A673 (cell line): ENCODE results near the gene LCK. TPM values are rescaled to one million over a fixed set of nuclear protein-coding genes. Genes with fewer than 3 reads are reported as not detected.

ENCODE experiments used
- BruUV-seq: library from RNA; stranded (reverse); fragments of 400-500 nt; replicated peaks from 2 replicates; lab custom pipeline; 2021; lab: Mats Ljungman, UMichigan
- CTCF ChIA-PET: fragments of 300-600 bp; sonication (Branson Sonifier 250); formaldehyde crosslinking; loops from one replicate; lab custom pipeline; 2022; ENCODE audit warnings: antibody characterized with exemption; lab: Charles Lee
- POLR2A ChIA-PET: fragments of 300-600 bp; sonication (Branson Sonifier 250); formaldehyde crosslinking; loops from one replicate; lab custom pipeline; 2022; ENCODE audit warnings: antibody characterized with exemption; ENCODE audit not compliant: low non-redundant PET; lab: Charles Lee
- DNase-seq: peaks from one replicate; pipeline ENCODE4 v3.0.0-alpha.2; 2015; ENCODE audit warnings: low spot score
- H3K27ac ChIP-seq: fragments of 200-600 bp; sonication (generic); 2 replicates; pipeline ENCODE4 v1.5.1; 2016; ENCODE audit warnings: mixed run types, low read depth, mild to moderate bottlenecking, mixed read lengths, antibody characterized with exemption, low read length; ENCODE audit not compliant: poor library complexity, severe bottlenecking
- H3K27me3 ChIP-seq: fragments of 200-600 bp; sonication (generic); replicated peaks from 2 replicates; pipeline ENCODE4 v1.6.1; 2017; ENCODE audit warnings: mixed run types, low read depth, mild to moderate bottlenecking, mixed read lengths, antibody characterized with exemption, low read length; ENCODE audit not compliant: insufficient read depth, poor library complexity
- H3K36me3 ChIP-seq: fragments of 200-600 bp; sonication (generic); 2 replicates; pipeline ENCODE4 v1.6.1; 2016; ENCODE audit warnings: mixed run types, mild to moderate bottlenecking, mixed read lengths, antibody characterized with exemption, low read length; ENCODE audit not compliant: insufficient read depth, poor library complexity, severe bottlenecking
- H3K4me1 ChIP-seq: fragments of 200-600 bp; sonication (generic); 2 replicates; pipeline ENCODE4 v1.6.1; 2017; ENCODE audit warnings: mixed run types, mild to moderate bottlenecking, mixed read lengths, antibody characterized with exemption, low read length; ENCODE audit not compliant: insufficient read depth, poor library complexity, severe bottlenecking
- H3K4me3 ChIP-seq: fragments of 200-600 bp; sonication (generic); 2 replicates; pipeline ENCODE4 v1.5.1; 2016; ENCODE audit warnings: low read depth, mixed run types, mild to moderate bottlenecking, mixed read lengths, low read length; ENCODE audit not compliant: poor library complexity, severe bottlenecking
- H3K9me3 ChIP-seq: fragments of 200-600 bp; sonication (generic); 2 replicates; pipeline ENCODE4 v1.6.1; 2016; ENCODE audit warnings: mixed run types, low read depth, mild to moderate bottlenecking, mixed read lengths, antibody characterized with exemption, low read length; ENCODE audit not compliant: poor library complexity, severe bottlenecking
- CTCF ChIP-seq: fragments of 300-800, 200-600 bp; sonication (generic); conservative IDR thresholded peaks from 2 replicates; pipeline ENCODE4 v1.5.1; 2017; ENCODE audit warnings: low read depth, mild to moderate bottlenecking, antibody characterized with exemption, low read length, moderate library complexity, mixed read lengths
- EZH2 ChIP-seq: fragments of 200-600 bp; sonication (generic); IDR thresholded peaks from 2 replicates; pipeline ENCODE4 v1.6.1; 2017; ENCODE audit warnings: borderline replicate concordance, low read depth, mild to moderate bottlenecking, mixed read lengths, antibody characterized with exemption, low read length; ENCODE audit not compliant: poor library complexity, severe bottlenecking
- intact Hi-C: fragments of 100-400 bp; cut with micrococcal nuclease; formaldehyde crosslinking; loops from one replicate; pipeline ENCODE4 v1.10.0; 2022; ENCODE audit not compliant: unreplicated experiment
- total RNA-seq: library from RNA; stranded (reverse); gene quantifications from 2 replicates; pipeline ENCODE4 v1.2.3, GENCODE V29; 2021

LCK gene
- total RNA-seq, 1 experiment from 2014 or later, result not detected

GRCh38 chr1:32242341-32242851, 8.7 kb upstream of the LCK start:
- Histone ChIP-seq H3K36me3 (no peaks in the 10 kb centered on the region), H3K4me3 (no peak overlapping the region), H3K9me3 (no peaks in the 10 kb centered on the region), H3K27me3 (no peaks in the 10 kb centered on the region), H3K4me1 (no peaks in the 10 kb centered on the region), H3K27ac (no peak overlapping the region)
- POLR2A ChIA-PET, result no interaction called here
- no peak for DNase-seq
- CTCF ChIA-PET, result no interaction called here
- TF ChIP-seq CTCF (no peak), EZH2 (no peak)
- BruUV-seq, result no TSS peak
- intact Hi-C loops, result no loop called here

- BruUV-seq, result no TSS peak
Measured at GRCh38 chr1:32246888-32247273, 4.2 kb upstream of the LCK start, which contains the start of gene FAM167B. TSS of gene FAM167B (plus strand) at chr1:32247222. CDS start at chr1:32247422, 200 bp downstream.

GRCh38 chr1:32247452-32247851, 3.6 kb upstream of the LCK start:
- intact Hi-C loops, result no loop called here
- Histone ChIP-seq H3K4me1 (peaks cover 4% of the 10 kb centered on the region), H3K27ac (no peak overlapping the region), H3K9me3 (no peaks in the 10 kb centered on the region), H3K36me3 (no peaks in the 10 kb centered on the region), H3K27me3 (no peaks in the 10 kb centered on the region), H3K4me3 (no peak overlapping the region)
- no peak for DNase-seq
- BruUV-seq, result no TSS peak
- POLR2A ChIA-PET, result no interaction called here
- CTCF ChIA-PET, result no interaction called here
- TF ChIP-seq CTCF (no peak), EZH2 (no peak)

More at GRCh38 chr1:32246888-32247273, 4.2 kb upstream of the LCK start, which contains the start of gene FAM167B:
- peaks cover 4% of the 10 kb centered on the region for H3K4me1 ChIP-seq
- TF ChIP-seq EZH2 (no peak), CTCF (no peak)
- CTCF ChIA-PET, result no interaction called here
- H3K4me3 ChIP-seq, result no peak within 1 kb of the TSS
- H3K27ac ChIP-seq, result no peak within 1 kb of the TSS
- H3K27me3 ChIP-seq, result no peaks in the 10 kb centered on the region
- POLR2A ChIA-PET, result no interaction called here
- no peaks in the 10 kb centered on the region for H3K9me3 ChIP-seq
- no peaks in the 10 kb centered on the region for H3K36me3 ChIP-seq
- no peak for DNase-seq
- intact Hi-C loops, result no loop called here
